ENCODE measurements around the gene NAP1L4. TPM values are rescaled to one million over a fixed set of nuclear protein-coding genes. Genes with fewer than 3 reads are reported as not detected.

The NAP1L4 gene
- total and polyA plus RNA-seq, 9 donors = 97.3 to 116 (median 107) TPM

GRCh38 chr11:2930704-2931419, 61.3 kb downstream of the NAP1L4 start:
- no peak for DNase-seq
- no peaks in the 10 kb centered on the region for H3K36me3 ChIP-seq (ENCODE audit: control insufficient read depth, insufficient read depth, low read length)
- no peak overlapping the region for H3K27ac ChIP-seq (ENCODE audit: low read length)
- peaks cover 31% of the 10 kb centered on the region for H3K4me1 ChIP-seq (ENCODE audit: control insufficient read depth, insufficient read depth, low read length)
- H3K4me3 ChIP-seq (ENCODE audit: low read length) = no peak overlapping the region
- no peaks in the 10 kb centered on the region for H3K9me3 ChIP-seq (replicated peaks; ENCODE audit: control insufficient read depth, low read depth, low read length)
- 30% methylated on average over 13 of the region's 21 CpGs for WGBS (ENCODE audit: insufficient coverage)
- peaks cover 62% of the 10 kb centered on the region for H3K27me3 ChIP-seq (ENCODE audit: control insufficient read depth, insufficient read depth, low read length)

GRCh38 chr11:2929950-2930703, 62.0 kb downstream of the NAP1L4 start:
- Histone ChIP-seq H3K27me3 (ENCODE audit: control insufficient read depth, insufficient read depth, low read length) (peaks cover 64% of the 10 kb centered on the region), H3K27ac (ENCODE audit: low read length) (no peak overlapping the region), H3K4me1 (ENCODE audit: control insufficient read depth, insufficient read depth, low read length) (peaks cover 31% of the 10 kb centered on the region), H3K4me3 (ENCODE audit: low read length) (peak overlapping the region; percentile 34), H3K36me3 (ENCODE audit: control insufficient read depth, insufficient read depth, low read length) (no peaks in the 10 kb centered on the region), H3K9me3 (replicated peaks; ENCODE audit: control insufficient read depth, low read depth, low read length) (no peaks in the 10 kb centered on the region)
- DNase-seq = no peak
- 5% methylated on average over 32 of the region's 47 CpGs for WGBS (ENCODE audit: insufficient coverage)

GRCh38 chr11:2929531-2929949, 62.6 kb downstream of the NAP1L4 start:
- no peaks in the 10 kb centered on the region for H3K9me3 ChIP-seq (replicated peaks; ENCODE audit: control insufficient read depth, low read depth, low read length)
- H3K27me3 ChIP-seq (ENCODE audit: control insufficient read depth, insufficient read depth, low read length) = peaks cover 66% of the 10 kb centered on the region
- no peak for DNase-seq
- no peak overlapping the region for H3K27ac ChIP-seq (ENCODE audit: low read length)
- peaks cover 31% of the 10 kb centered on the region for H3K4me1 ChIP-seq (ENCODE audit: control insufficient read depth, insufficient read depth, low read length)
- H3K4me3 ChIP-seq (ENCODE audit: low read length) = no peak overlapping the region
- WGBS (ENCODE audit: insufficient coverage) = 2% methylated on average over 47 of the region's 48 CpGs
- no peaks in the 10 kb centered on the region for H3K36me3 ChIP-seq (ENCODE audit: control insufficient read depth, insufficient read depth, low read length)

GRCh38 chr11:2928605-2929530, 63.3 kb downstream of the NAP1L4 start, which contains the start of gene PHLDA2:
PHLDA2 (minus strand) TSS chr11:2929420; CDS start chr11:2929364, 56 bp downstream.
- no peak within 1 kb of the TSS for H3K27ac ChIP-seq (ENCODE audit: low read length)
- H3K4me3 ChIP-seq (ENCODE audit: low read length) = peak within 1 kb of the TSS; percentile 34
- no peaks in the 10 kb centered on the region for H3K36me3 ChIP-seq (ENCODE audit: control insufficient read depth, insufficient read depth, low read length)
- peaks cover 66% of the 10 kb centered on the region for H3K27me3 ChIP-seq (ENCODE audit: control insufficient read depth, insufficient read depth, low read length)
- WGBS (ENCODE audit: insufficient coverage) = under 1% methylated on average over 99 of the region's 113 CpGs
- H3K9me3 ChIP-seq (replicated peaks; ENCODE audit: control insufficient read depth, low read depth, low read length) = no peaks in the 10 kb centered on the region
- peaks cover 33% of the 10 kb centered on the region for H3K4me1 ChIP-seq (ENCODE audit: control insufficient read depth, insufficient read depth, low read length)
- no peak for DNase-seq

- H3K27me3 ChIP-seq (ENCODE audit: control insufficient read depth, insufficient read depth, low read length) = peaks cover 66% of the 10 kb centered on the region
- no peaks in the 10 kb centered on the region for H3K36me3 ChIP-seq (ENCODE audit: control insufficient read depth, insufficient read depth, low read length)
- H3K4me3 ChIP-seq (ENCODE audit: low read length) = no peak overlapping the region
- no peaks in the 10 kb centered on the region for H3K9me3 ChIP-seq (replicated peaks; ENCODE audit: control insufficient read depth, low read depth, low read length)
- no peak overlapping the region for H3K27ac ChIP-seq (ENCODE audit: low read length)
- 32% methylated on average over 14 of the region's 25 CpGs for WGBS (ENCODE audit: insufficient coverage)
- peaks cover 30% of the 10 kb centered on the region for H3K4me1 ChIP-seq (ENCODE audit: control insufficient read depth, insufficient read depth, low read length)
- DNase-seq = no peak
Observed at GRCh38 chr11:2927851-2928604, 64.1 kb downstream of the NAP1L4 start.

- WGBS (ENCODE audit: insufficient coverage) = 82% methylated on average over 8 of the region's 12 CpGs
- DNase-seq = no peak
- no peaks in the 10 kb centered on the region for H3K9me3 ChIP-seq (replicated peaks; ENCODE audit: control insufficient read depth, low read depth, low read length)
- H3K27ac ChIP-seq (ENCODE audit: low read length) = no peak overlapping the region
- H3K27me3 ChIP-seq (ENCODE audit: control insufficient read depth, insufficient read depth, low read length) = peaks cover 63% of the 10 kb centered on the region
- H3K36me3 ChIP-seq (ENCODE audit: control insufficient read depth, insufficient read depth, low read length) = no peaks in the 10 kb centered on the region
- H3K4me3 ChIP-seq (ENCODE audit: low read length) = no peak overlapping the region
- H3K4me1 ChIP-seq (ENCODE audit: control insufficient read depth, insufficient read depth, low read length) = peaks cover 26% of the 10 kb centered on the region
Observed at GRCh38 chr11:2927121-2927800, 64.9 kb downstream of the NAP1L4 start.

GRCh38 chr11:2926611-2927051, 65.5 kb downstream of the NAP1L4 start:
- DNase-seq = no peak
- H3K36me3 ChIP-seq (ENCODE audit: control insufficient read depth, insufficient read depth, low read length) = no peaks in the 10 kb centered on the region
- no peak overlapping the region for H3K4me3 ChIP-seq (ENCODE audit: low read length)
- peaks cover 26% of the 10 kb centered on the region for H3K4me1 ChIP-seq (ENCODE audit: control insufficient read depth, insufficient read depth, low read length)
- no peaks in the 10 kb centered on the region for H3K9me3 ChIP-seq (replicated peaks; ENCODE audit: control insufficient read depth, low read depth, low read length)
- H3K27ac ChIP-seq (ENCODE audit: low read length) = no peak overlapping the region
- 81% methylated on average over 11 of the region's 11 CpGs for WGBS (ENCODE audit: insufficient coverage)
- H3K27me3 ChIP-seq (ENCODE audit: control insufficient read depth, insufficient read depth, low read length) = peaks cover 56% of the 10 kb centered on the region

- Histone ChIP-seq H3K36me3 (ENCODE audit: control insufficient read depth, insufficient read depth, low read length) (no peaks in the 10 kb centered on the region), H3K27me3 (ENCODE audit: control insufficient read depth, insufficient read depth, low read length) (peaks cover 41% of the 10 kb centered on the region), H3K27ac (ENCODE audit: low read length) (no peak overlapping the region), H3K4me1 (ENCODE audit: control insufficient read depth, insufficient read depth, low read length) (peaks cover 24% of the 10 kb centered on the region), H3K4me3 (ENCODE audit: low read length) (no peak overlapping the region), H3K9me3 (replicated peaks; ENCODE audit: control insufficient read depth, low read depth, low read length) (no peaks in the 10 kb centered on the region)
- DNase-seq = no peak
- 84% methylated on average over 24 of the region's 30 CpGs for WGBS (ENCODE audit: insufficient coverage)
Observed at GRCh38 chr11:2924821-2925675, 67.1 kb downstream of the NAP1L4 start.

Measured in muscle of leg (tissue), 11 donors.